Left lung (tissue), 10 donors: ENCODE measurements around the gene KAT7. TPM values are rescaled to one million over a fixed set of nuclear protein-coding genes. Genes with fewer than 3 reads are reported as not detected.

Experiments
- ATAC-seq: fragments of 200-7000 bp; cut with Tn5 transposase; one replicate; pipeline ENCODE4 v1.9.1; 2020; ENCODE audit warnings: moderate library complexity
- DNase-seq, 4 donors: peaks; one replicate each; pipeline ENCODE4 v3.0.0-alpha.2; 2013 to 2020
- H3K27ac ChIP-seq, 2 donors: fragments of 200-600 bp; sonication (generic) in 1 of 2; one replicate each; pipeline versions ENCODE4 v1.5.0 to v1.8.0; 2020 to 2021
- H3K27me3 ChIP-seq, 2 donors: fragments of 200-600 bp; sonication (generic) in 1 of 2; one replicate each; pipeline versions ENCODE4 v1.5.0 to v1.8.0; 2020 to 2021
- H3K36me3 ChIP-seq, 2 donors: fragments of 200-600 bp; sonication (generic) in 1 of 2; one replicate each; pipeline versions ENCODE4 v1.5.0 to v1.8.0; 2020 to 2021
- H3K4me1 ChIP-seq, 2 donors: fragments of 200-600 bp; one replicate each; pipeline ENCODE4 v1.8.0; 2021
- H3K4me3 ChIP-seq, 2 donors: fragments of 200-600 bp; sonication (generic) in 1 of 2; one replicate each; pipeline versions ENCODE4 v1.5.0 to v1.8.0; 2020 to 2021; ENCODE audit warnings: mild to moderate bottlenecking in 1 of 2
- H3K9me3 ChIP-seq, 2 donors: fragments of 200-600 bp; sonication (generic) in 1 of 2; one replicate each; pipeline versions ENCODE4 v1.5.0 to v1.8.0; 2020 to 2021
- CTCF ChIP-seq, 2 donors: fragments of 200-600 bp; sonication (generic) in 1 of 2; IDR thresholded peaks; one replicate each; pipeline versions ENCODE4 v1.5.0 to v1.8.0; 2021; ENCODE audit warnings: antibody characterized with exemption in 2 of 2
- intact Hi-C, 2 donors: fragments of 100-400 bp; cut with DNase I; formaldehyde crosslinking; loops; one replicate each; pipeline versions ENCODE4 v1.11.2 to v1.14.2; 2022
- polyA plus RNA-seq, 6 donors: library from polyadenylated mRNA; unstranded; fragments of 120-200 nt; gene quantifications; one replicate each; pipeline ENCODE4 v1.2.1, GENCODE V29; 2013; ENCODE audit not compliant: insufficient read length in 6 of 6
- total RNA-seq, 2 donors: library from RNA; stranded (reverse); fragmentation: NEBNext Ultra II Directional; extraction: Animal tissue kit (Norgen Biotek cat#: 25700); gene quantifications; one replicate each; pipeline ENCODE4 v1.2.1, GENCODE V29; 2021
- donor health status: DM: no; HTN: yes; CAD: no.
- donor health status: DM: no; HTN: no; CAD: no.

Gene KAT7
- total and polyA plus RNA-seq, 8 donors: 44.1 to 56.7 (median 51.5) TPM

GRCh38 chr17:49817993-49818392 lies 29.5 kb downstream of the KAT7 start:
- H3K9me3 ChIP-seq: no peaks in the 10 kb centered on the region
- no peak overlapping the region for H3K27ac ChIP-seq
- no peak for TF ChIP-seq CTCF (IDR thresholded peaks at IDR 0.05)
- peaks cover 2 to 100% of the 10 kb centered on the region in 2 donors for H3K36me3 ChIP-seq
- peaks cover 0 to 57% of the 10 kb centered on the region in 2 donors for H3K4me1 ChIP-seq
- DNase-seq (no peak), ATAC-seq (no peak)
- no peak overlapping the region for H3K4me3 ChIP-seq
- H3K27me3 ChIP-seq: no peaks in the 10 kb centered on the region
- intact Hi-C loops: no loop called here

- ATAC-seq (no peak), DNase-seq (no peak)
- Histone ChIP-seq H3K27me3 (no peaks in the 10 kb centered on the region), H3K4me3 (no peak overlapping the region), H3K4me1 (peaks cover 0 to 60% of the 10 kb centered on the region in 2 donors), H3K36me3 (peaks cover 2 to 100% of the 10 kb centered on the region in 2 donors), H3K9me3 (no peaks in the 10 kb centered on the region), H3K27ac (no peak overlapping the region)
- intact Hi-C loops: no loop called here
- no peak for TF ChIP-seq CTCF (IDR thresholded peaks at IDR 0.05)
Measured at GRCh38 chr17:49819138-49819537, 30.7 kb downstream of the KAT7 start.

- no peaks in the 10 kb centered on the region for H3K27me3 ChIP-seq
- no peak overlapping the region for H3K4me3 ChIP-seq
- intact Hi-C loops: no loop called here
- peaks cover 2 to 100% of the 10 kb centered on the region in 2 donors for H3K36me3 ChIP-seq
- DNase-seq (no peak), ATAC-seq (no peak)
- no peaks in the 10 kb centered on the region for H3K9me3 ChIP-seq
- no peak overlapping the region for H3K27ac ChIP-seq
- peaks cover 0 to 58% of the 10 kb centered on the region in 2 donors for H3K4me1 ChIP-seq
- no peak for TF ChIP-seq CTCF (IDR thresholded peaks at IDR 0.05)
Measured at GRCh38 chr17:49819651-49820050, 31.2 kb downstream of the KAT7 start.

GRCh38 chr17:49820773-49821172 lies 32.3 kb downstream of the KAT7 start:
- Histone ChIP-seq H3K36me3 (peaks cover 2 to 100% of the 10 kb centered on the region in 2 donors), H3K9me3 (no peaks in the 10 kb centered on the region), H3K27ac (no peak overlapping the region), H3K27me3 (no peaks in the 10 kb centered on the region), H3K4me3 (no peak overlapping the region), H3K4me1 (peaks cover 0 to 47% of the 10 kb centered on the region in 2 donors)
- ATAC-seq (no peak), DNase-seq (no peak)
- intact Hi-C loops: no loop called here
- TF ChIP-seq CTCF (IDR thresholded peaks at IDR 0.05): no peak

- no peak for ATAC-seq
- no peak for TF ChIP-seq CTCF (IDR thresholded peaks at IDR 0.05)
- no peaks in the 10 kb centered on the region for H3K27me3 ChIP-seq
- intact Hi-C loops: no loop called here
- no peak overlapping the region for H3K27ac ChIP-seq
- DNase-seq: no peak
- H3K36me3 ChIP-seq: peaks cover 2 to 100% of the 10 kb centered on the region in 2 donors
- H3K4me3 ChIP-seq: no peak overlapping the region
- H3K4me1 ChIP-seq: peaks cover 0 to 40% of the 10 kb centered on the region in 2 donors
- no peaks in the 10 kb centered on the region for H3K9me3 ChIP-seq
Measured at GRCh38 chr17:49821466-49821865, 33.0 kb downstream of the KAT7 start.
